GM10266 (cell line): ENCODE data around the gene FGF12.

ENCODE experiments used
- DNase-seq: peaks from one replicate; pipeline ENCODE4 v3.0.0; 2012; ENCODE audit errors: extremely low spot score
- CTCF ChIP-seq: IDR thresholded peaks from 2 replicates; pipeline ENCODE4 v1.5.1; 2012; ENCODE audit warnings: mild to moderate bottlenecking, low read depth; ENCODE audit not compliant: control insufficient read depth, insufficient read depth; ENCODE audit errors: missing control alignments

The FGF12 gene

GRCh38 chr3:192372616-192373015 lies 354.7 kb downstream of the FGF12 start:
- DNase-seq: no peak
- no peak for TF ChIP-seq CTCF

GRCh38 chr3:192371870-192372400 lies 355.4 kb downstream of the FGF12 start:
- no peak for DNase-seq
- TF ChIP-seq CTCF: no peak

- no peak for DNase-seq
- no peak for TF ChIP-seq CTCF
Observed at GRCh38 chr3:192367616-192368015, 359.7 kb downstream of the FGF12 start.

GRCh38 chr3:192366916-192367315 lies 360.4 kb downstream of the FGF12 start:
- DNase-seq: no peak
- TF ChIP-seq CTCF: no peak

GRCh38 chr3:192365571-192365970 lies 361.8 kb downstream of the FGF12 start:
- no peak for TF ChIP-seq CTCF
- no peak for DNase-seq

- no peak for TF ChIP-seq CTCF
- no peak for DNase-seq
Observed at GRCh38 chr3:192364316-192364715, 363.0 kb downstream of the FGF12 start.

- no peak for TF ChIP-seq CTCF
Observed at GRCh38 chr3:192354687-192355086, 372.7 kb downstream of the FGF12 start.

GRCh38 chr3:192352142-192352541 lies 375.2 kb downstream of the FGF12 start:
- TF ChIP-seq CTCF: no peak
- no peak for DNase-seq

More at GRCh38 chr3:192354687-192355086, 372.7 kb downstream of the FGF12 start:
- no peak for DNase-seq
